Epithelial cell of esophagus (primary cell): Measurements from ENCODE around the gene TBC1D26.
"Not testable (repeated sequence)": the region's sequence is repeated elsewhere in the genome, so short reads cannot be mapped to it uniquely, and the experiment has no call there.

Experiments
- DNase-seq: peaks from one replicate; pipeline ENCODE4 v3.0.0; 2010; ENCODE audit warnings: low read depth
- H3K4me3 ChIP-seq: 2 replicates; pipeline ENCODE4 v1.5.1; 2011; ENCODE audit warnings: mild to moderate bottlenecking, low read length, control low read depth
- TF ChIP-seq, protein P1 (sequence below): IDR thresholded peaks from 2 replicates; pipeline ENCODE4 v1.5.1; 2011; ENCODE audit warnings: low read depth, mild to moderate bottlenecking, low read length, control low read depth, inconsistent platforms; ENCODE audit not compliant: insufficient read depth; ENCODE audit errors: missing control alignments

The TBC1D26 gene

DNA sequence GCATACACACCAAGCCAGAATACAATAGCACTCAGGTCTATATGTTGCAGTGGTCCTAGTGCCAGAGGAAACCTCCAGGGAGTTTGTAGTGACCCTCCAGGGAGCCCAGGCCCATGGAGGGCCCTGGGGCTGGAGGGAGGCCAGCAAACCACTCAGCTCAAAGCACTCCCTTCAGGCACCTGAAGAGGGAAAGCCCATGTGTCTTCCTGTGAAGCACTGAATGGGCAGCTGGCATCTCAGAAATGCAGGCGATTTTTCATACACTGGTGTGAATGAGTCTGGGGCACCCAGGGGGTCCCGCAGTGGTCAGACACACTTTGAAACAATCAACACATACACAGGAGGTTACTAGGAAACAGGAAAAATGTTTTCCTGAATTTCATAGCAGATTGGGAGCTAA is 12.8 kb downstream of the TBC1D26 start:
- H3K4me3 ChIP-seq: no peak overlapping the region
- DNase-seq: no peak
- TF ChIP-seq, protein P1, sequence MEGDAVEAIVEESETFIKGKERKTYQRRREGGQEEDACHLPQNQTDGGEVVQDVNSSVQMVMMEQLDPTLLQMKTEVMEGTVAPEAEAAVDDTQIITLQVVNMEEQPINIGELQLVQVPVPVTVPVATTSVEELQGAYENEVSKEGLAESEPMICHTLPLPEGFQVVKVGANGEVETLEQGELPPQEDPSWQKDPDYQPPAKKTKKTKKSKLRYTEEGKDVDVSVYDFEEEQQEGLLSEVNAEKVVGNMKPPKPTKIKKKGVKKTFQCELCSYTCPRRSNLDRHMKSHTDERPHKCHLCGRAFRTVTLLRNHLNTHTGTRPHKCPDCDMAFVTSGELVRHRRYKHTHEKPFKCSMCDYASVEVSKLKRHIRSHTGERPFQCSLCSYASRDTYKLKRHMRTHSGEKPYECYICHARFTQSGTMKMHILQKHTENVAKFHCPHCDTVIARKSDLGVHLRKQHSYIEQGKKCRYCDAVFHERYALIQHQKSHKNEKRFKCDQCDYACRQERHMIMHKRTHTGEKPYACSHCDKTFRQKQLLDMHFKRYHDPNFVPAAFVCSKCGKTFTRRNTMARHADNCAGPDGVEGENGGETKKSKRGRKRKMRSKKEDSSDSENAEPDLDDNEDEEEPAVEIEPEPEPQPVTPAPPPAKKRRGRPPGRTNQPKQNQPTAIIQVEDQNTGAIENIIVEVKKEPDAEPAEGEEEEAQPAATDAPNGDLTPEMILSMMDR: no peak

DNA sequence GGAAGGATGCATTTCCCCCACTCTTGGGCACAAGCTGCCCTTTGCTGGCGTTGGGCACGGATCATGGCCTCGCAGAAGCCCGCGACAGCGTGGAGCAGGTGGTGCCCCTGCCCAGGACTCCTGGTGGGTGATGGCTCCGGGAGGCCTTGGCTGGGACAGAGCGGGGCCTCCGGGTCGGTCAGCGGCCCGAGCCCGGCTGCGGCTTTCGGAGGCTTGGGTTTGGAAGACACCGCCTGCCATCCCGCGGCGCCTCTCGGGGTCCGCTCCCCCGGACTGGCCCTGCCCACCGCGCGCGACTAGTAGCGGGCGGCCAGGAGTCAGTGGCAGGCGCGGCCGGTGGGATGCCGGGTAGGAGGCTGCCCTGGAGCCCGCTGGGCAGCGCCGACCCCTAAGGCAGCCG is 17.3 kb downstream of the TBC1D26 start:
- H3K4me3 ChIP-seq, DNase-seq: not testable (repeated sequence)

DNA sequence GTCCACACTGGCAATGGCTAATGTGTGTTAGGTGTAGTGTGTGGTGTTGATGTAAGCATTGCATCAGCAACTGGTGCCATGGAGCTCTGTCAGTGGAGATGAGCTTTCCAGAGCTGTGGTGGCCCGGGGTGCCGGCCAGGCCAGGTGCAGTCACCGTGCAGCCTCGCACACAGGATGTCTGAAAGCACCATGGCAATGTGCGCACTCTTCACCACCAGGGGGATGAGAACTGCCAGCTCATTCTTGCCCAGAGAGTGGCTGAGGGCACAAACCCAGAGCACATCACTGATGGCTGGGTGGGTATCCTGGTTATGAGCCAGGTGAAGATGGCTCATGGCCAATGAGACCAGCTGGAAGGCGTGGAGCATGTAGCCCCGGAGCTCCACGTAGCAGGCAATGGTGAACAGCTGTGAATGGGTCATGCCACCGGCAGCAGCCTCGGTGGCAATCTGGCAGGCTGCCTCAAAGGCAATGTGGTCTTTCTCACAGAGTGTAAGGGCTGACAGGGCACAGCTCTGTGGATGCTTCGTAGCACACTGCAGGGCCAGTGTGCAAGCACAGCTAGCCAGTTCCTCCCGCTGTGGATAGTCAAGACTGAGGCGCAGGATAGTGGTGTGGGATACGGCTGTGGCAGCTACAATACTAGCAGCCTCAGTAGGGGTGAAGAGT is 36.9 kb downstream of the TBC1D26 start:
- DNase-seq, H3K4me3 ChIP-seq: not testable (repeated sequence)

DNA sequence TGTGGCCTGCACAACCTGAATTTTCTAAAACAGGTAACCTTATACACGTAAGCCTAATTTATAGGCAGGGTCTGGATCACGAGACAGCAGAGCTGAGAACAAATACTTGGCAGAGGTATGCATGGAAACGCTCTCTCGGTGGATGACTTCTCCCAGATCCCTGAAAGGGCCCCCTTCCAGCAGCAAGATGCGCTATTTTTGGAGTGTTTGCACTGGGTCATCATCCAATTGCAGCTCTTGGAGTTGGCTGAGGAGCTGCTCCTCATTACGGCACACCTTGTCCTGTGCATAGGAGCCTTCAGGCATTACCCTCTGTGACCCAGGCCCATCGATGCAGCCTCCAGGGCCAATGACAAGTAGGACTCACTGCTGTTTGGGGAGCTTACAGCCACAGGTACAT is 38.6 kb downstream of the TBC1D26 start:
- H3K4me3 ChIP-seq, DNase-seq: not testable (repeated sequence)

DNA sequence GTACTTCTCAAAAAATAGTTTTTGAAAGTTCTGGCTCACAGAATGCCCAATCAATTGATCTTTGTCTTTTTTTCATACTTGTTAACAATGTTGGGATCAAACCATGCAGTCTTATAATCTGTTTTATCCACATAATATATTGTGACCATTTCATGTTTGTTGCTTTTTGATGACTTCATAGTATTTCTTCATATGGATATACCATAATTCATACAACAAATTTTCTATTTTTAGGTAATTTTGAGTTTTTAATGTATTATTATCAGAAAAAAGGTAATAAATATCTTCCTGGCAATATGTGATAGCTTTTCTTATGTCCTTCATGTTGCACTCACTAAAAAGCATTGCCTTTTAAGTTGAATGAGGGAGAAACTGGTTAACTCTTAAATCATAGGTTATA is 44.8 kb downstream of the TBC1D26 start:
- DNase-seq: no peak
- no peak overlapping the region for H3K4me3 ChIP-seq
- TF ChIP-seq, protein P1: no peak

DNA sequence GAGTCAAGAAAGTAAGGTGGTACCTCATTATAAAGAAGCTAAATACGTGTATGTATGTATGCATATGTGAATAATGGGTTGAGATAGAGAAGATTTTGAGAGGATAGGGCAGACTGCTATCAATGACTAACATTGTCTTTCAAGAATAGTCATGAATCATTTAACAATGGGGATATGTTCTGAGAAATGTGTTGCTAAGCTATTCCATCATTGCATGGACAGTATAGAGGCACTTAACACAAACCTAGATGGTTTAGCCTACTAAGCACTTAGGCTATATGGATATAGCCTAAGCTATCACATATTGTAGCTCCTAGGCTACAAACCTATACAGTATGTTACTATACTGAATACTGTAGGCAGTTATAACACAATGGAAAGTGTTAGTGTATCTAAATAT is 45.2 kb downstream of the TBC1D26 start:
- TF ChIP-seq, protein P1: no peak
- H3K4me3 ChIP-seq: no peak overlapping the region
- no peak for DNase-seq

DNA sequence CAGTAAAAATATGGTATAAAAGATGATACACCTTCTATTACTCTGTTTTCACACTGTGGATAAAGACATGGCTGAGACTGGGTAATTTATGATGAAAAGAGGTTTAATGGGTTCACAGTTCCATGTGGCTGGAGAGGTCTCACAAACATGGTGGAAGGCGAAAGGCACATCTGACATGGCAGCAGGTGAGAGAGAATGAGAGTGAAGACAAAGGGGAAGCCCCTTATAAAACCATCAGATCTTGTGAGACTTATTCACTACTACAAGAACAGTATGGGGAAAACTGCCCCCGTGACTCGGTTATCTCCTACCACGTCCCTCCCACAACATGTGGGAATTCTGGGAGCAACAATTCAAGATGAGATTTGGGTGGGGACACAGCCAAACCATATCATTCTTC is 45.6 kb downstream of the TBC1D26 start:
- TF ChIP-seq, protein P1: no peak
- no peak overlapping the region for H3K4me3 ChIP-seq
- no peak for DNase-seq

DNA sequence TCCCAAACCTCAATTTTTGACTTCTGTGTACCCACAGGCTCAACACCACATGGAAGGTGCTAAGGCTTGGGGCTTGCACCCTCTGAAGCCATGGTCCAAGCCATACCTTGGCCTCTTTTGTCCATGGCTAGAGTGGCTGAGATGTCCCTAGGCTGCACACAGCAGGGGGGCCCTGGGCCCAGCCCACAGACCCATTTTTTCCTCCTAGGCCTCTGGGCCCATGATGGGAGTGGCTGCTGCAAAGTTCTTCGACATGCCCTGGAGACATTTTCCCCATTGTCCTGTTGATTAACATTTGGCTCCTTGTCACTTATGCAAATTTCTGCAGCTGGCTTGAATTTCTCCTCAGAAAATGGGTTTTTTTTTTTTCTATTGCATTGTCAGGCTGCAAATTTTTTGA is 47.0 kb downstream of the TBC1D26 start:
- DNase-seq: no peak
- H3K4me3 ChIP-seq: no peak overlapping the region
- TF ChIP-seq, protein P1: no peak

DNA sequence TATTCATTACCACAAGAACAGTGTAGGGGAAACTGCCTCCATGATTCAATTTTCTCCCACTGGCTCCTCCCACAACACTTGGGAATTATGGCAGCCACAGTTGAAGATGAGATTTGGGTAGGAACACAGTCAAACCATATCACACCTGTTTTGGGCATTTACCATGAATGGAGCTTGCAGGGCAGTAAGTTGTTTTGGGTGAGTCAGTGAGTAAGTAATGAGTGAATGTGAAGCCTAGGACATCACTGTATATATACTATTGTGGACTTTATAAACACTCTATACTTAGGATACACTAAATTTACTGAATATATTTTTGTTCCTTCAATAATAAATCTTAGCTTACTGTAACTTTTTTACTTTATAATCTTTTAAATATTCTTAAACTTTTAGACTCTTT is 48.1 kb downstream of the TBC1D26 start:
- no peak for DNase-seq
- H3K4me3 ChIP-seq: no peak overlapping the region
- TF ChIP-seq, protein P1: no peak
